ENCODE data around the gene KBTBD3.

The KBTBD3 gene, protein sequence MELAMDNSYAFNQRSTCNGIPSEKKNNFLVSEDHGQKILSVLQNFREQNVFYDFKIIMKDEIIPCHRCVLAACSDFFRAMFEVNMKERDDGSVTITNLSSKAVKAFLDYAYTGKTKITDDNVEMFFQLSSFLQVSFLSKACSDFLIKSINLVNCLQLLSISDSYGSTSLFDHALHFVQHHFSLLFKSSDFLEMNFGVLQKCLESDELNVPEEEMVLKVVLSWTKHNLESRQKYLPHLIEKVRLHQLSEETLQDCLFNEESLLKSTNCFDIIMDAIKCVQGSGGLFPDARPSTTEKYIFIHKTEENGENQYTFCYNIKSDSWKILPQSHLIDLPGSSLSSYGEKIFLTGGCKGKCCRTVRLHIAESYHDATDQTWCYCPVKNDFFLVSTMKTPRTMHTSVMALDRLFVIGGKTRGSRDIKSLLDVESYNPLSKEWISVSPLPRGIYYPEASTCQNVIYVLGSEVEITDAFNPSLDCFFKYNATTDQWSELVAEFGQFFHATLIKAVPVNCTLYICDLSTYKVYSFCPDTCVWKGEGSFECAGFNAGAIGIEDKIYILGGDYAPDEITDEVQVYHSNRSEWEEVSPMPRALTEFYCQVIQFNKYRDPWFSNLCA

GRCh38 chr11:106076919-106077608 lies at the start of gene KBTBD3:
Gene KBTBD3, minus strand, starts transcription at chr11:106077347. Its CDS starts 18,250 bp downstream, at chr11:106059097.
- DNase-seq (ENCODE audit: low spot score) = peak; percentile 40

- no peak for DNase-seq (ENCODE audit: low spot score)
Observed at GRCh38 chr11:106121570-106122320, 44.6 kb upstream of the KBTBD3 start.

DNA sequence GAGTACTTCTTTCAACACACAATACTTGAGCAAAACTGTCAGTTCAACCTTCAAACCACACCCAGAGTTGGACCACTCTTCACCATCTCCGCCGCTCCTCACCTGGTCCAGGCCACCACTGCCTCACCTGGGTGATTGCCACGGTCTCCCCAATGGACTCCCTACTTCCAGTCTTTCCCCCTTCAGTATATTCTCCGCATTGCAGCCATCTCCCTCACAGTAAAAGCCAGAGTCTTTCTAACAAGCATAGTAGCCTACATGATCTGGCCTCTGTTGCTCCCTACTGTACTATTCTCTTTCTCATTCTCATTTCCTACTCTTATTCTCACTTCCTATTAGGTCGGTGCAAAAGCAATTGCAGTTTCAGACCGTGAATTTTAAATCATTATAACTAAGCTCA lies 28.8 kb upstream of the KBTBD3 start:
- no peak for DNase-seq (ENCODE audit: low spot score)

DNA sequence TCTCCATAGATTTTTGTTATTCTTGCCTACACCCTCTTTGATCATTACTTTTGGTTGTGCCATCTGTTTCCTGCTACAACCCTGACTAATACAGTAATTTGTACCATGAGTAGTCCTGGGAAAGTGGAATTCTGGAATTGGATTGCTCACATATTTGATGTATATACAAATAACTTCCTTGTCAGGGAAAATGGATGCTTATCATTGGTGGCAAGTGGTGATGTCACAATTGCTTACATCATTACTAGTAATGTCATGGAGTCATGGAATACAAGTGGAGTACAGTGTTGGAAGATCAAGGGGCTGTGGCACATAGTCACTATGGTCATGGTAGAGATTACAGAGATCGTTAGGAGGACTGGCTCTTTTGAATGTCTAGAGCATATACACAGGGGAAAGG lies 24.7 kb upstream of the KBTBD3 start:
- no peak for DNase-seq (ENCODE audit: low spot score)

- no peak for DNase-seq (ENCODE audit: low spot score)
Observed at GRCh38 chr11:106101370-106101769, 24.2 kb upstream of the KBTBD3 start.

DNA sequence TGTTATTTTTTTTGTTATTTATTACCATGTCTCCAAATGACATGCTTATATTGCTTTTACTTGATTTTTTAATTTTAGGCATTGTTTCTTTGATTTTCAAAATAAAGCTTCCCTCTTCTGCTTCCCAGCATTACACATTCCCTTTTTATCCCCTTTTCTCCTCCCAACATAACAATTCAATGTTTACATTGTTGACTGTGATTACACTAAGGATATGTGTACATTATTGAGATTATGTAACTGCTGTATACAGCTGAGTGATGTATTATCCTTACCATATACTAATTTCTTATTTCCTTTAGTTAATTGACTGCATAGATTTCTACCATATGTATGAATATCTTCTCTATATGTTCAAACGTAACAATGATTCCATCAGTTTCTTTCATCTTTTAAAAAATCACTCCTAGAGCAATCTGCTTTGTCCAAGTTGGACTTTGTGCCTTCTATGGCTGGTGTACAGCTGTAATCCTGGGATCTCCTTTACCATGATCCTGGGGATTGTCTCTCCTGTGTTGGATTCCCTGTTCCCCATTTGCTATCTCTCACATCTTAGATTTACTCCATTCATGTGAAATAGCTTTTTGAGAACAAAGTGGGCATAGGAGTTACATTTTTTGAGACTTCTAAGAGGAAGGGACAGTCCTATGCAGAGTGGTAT lies 21.9 kb upstream of the KBTBD3 start:
- DNase-seq (ENCODE audit: low spot score) = no peak

GRCh38 chr11:106092446-106092845 lies 15.3 kb upstream of the KBTBD3 start:
- DNase-seq (ENCODE audit: low spot score) = no peak

DNA sequence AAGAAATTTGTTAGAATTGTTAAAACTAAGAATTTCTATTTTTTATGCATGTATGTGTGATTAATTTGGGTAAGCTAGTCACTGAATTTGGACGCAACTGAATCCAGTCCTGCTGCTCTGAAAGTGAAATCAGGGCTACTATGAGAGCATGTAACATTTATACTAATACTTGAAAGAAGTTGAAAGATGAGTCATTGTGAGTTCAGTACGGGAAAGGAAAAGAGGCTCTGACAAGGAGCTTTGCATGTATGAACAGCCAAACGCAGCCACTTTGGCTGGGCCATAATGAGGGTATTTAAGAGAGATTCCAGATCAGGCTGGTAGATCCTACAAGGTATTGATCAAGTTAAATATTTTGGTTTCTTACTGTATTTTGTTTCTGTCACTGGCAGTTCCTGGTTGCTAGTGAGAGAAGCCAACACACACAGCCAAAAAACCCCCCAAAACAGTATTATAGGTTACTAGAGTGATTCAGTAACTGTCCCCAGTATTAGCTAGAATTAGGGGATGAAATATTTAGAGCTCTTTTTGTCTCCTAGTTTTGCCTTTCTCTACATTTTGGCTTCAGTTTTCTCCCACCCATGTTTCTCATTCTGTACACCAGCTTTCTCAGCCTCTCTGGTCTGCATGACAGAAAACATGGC lies 14.5 kb upstream of the KBTBD3 start:
- no peak for DNase-seq (ENCODE audit: low spot score)

DNA sequence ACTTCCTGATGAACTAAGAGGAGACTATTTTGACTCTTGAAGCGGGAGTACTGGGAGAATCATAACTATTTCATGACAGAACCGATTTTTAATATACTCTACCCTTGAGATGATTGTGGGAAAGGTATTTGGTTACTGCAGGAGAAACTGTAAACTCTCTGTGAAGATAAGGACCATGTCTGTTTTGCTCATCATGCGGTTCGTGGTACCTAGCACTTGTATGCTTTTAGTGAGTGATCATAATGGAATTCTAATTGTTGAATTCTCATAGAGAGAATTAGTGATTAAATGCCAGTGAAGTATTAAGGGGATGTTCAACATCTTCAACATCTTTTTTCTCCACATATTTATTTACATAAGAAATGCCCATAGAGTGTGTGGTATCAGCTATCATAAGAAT lies 11.7 kb upstream of the KBTBD3 start:
- DNase-seq (ENCODE audit: low spot score) = no peak

- no peak for DNase-seq (ENCODE audit: low spot score)
Observed at GRCh38 chr11:106087815-106088435, 10.8 kb upstream of the KBTBD3 start.

GRCh38 chr11:106086850-106087249 lies 9.7 kb upstream of the KBTBD3 start:
- DNase-seq (ENCODE audit: low spot score) = no peak

GRCh38 chr11:106086135-106086534 lies 9.0 kb upstream of the KBTBD3 start:
- DNase-seq (ENCODE audit: low spot score) = no peak

DNA sequence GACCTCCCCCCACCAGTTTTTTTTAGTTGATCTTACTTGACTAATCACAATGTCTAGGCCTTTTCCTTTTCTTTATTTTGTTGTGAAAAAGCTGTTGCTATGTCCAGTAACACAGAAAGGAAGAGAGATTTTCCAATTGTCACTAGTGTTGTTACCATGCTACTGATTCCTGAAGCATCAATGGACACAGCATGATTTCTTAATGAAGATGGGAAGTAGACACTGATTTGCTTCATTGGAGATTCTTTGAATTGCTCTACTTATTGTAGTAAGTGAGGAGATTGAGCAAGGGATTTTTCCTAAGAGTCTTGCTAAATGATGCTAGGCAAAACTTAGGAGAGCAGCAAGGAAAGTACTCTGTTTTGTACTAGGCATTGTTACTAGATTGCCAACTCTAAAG lies 4.9 kb upstream of the KBTBD3 start:
- DNase-seq (ENCODE audit: low spot score) = no peak

DNA sequence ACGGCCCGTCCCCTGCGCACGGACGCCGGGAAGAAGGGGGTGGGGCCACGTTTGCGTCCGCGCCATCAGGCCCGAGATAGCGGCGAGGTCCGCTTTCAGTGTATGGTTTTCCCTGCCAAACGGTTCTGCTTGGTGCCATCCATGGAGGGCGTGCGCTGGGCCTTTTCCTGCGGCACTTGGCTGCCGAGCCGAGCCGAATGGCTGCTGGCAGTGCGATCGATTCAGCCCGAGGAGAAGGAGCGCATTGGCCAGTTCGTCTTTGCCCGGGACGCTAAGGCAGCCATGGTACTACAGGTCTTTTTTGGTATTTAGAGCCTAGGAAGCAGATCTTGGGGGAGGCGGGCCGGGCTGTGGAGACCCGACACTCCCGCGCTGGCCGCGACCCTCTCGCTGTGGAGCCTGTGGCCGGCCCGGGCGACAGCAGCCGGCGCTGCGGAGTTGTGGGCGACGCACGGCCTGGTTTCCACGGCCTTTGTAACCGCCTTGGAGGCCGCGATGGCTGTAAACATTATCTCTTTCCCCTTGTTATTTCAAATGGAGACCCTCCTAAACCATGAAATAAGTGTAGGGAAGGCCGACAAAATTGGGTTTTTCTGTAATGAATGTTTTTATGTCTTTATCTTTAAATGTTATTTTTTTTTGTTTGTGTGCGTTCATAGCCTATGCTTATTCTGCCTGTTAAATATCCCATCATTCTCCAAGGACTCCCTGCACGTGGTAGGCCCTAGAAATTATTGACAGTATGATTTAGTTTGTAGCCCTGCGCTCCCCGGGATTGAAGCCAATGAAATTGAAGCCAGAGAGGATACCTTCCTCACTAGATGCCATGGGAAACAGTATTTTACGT lies 685 bp upstream of the KBTBD3 start, which contains the start of gene AASDHPPT:
AASDHPPT (plus strand) TSS at position 54 of the 847 bp plus-strand sequence; CDS start at position 103, 49 bp downstream.
- no peak for DNase-seq (ENCODE audit: low spot score)

- no peak for DNase-seq (ENCODE audit: low spot score)
Observed at GRCh38 chr11:106076171-106076918, 802 bp downstream of the KBTBD3 start.

DNA sequence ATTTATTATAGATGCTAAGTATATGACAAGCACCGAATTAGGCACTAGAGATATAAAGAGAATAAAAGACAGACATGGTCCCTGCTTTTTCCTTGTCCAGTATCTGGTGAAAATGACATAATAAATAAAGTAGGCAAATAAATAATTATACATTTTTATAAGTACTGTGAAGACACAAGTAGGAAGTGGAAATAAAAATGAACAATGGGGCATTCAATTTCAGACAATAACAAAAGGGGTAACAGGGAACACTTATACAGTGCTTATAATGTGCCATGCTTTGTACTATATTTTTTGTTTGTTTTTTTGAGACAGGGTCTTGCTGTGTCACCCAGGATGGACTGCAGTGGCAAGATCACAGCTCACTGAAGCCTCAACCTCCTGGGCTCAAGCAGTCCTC lies 4.3 kb downstream of the KBTBD3 start:
- DNase-seq (ENCODE audit: low spot score) = no peak

DNA sequence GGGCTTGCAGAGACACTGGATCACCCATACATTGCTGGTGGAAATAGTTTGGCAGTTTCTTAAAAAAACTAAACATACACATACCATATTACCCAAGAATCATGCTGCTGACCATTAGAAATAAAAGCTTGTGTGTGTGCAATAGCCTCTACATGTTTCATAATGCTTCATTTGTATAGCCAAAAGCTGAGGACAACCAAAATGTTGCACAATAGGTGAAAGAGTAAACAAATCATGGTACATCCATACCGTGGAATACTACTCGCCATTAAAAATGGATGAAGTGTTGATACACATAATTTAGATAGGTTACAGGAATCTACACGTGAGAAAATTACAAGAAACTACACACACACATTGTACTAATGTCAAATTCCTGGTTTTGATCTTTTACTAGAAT lies 6.5 kb downstream of the KBTBD3 start:
- DNase-seq (ENCODE audit: low spot score) = no peak

- DNase-seq (ENCODE audit: low spot score) = no peak
Observed at GRCh38 chr11:106063009-106063408, 14.1 kb downstream of the KBTBD3 start.
